OCI-LY7 (cell line): ENCODE results near the gene CFAP99.

Experiments
- CTCF ChIP-seq: fragments of 200-600 bp; sonication (generic); conservative IDR thresholded peaks from 2 replicates; pipeline ENCODE4 v1.5.1; 2014; ENCODE audit warnings: mild to moderate bottlenecking, antibody characterized with exemption, low read length, moderate library complexity, mixed read lengths
- EZH2phosphoT487 ChIP-seq: fragments of 200-600 bp; sonication (generic); IDR thresholded peaks from 2 replicates; pipeline ENCODE4 v1.6.1; 2018; ENCODE audit warnings: low read depth, borderline replicate concordance, mild to moderate bottlenecking, mixed run types, antibody characterized with exemption, low read length, moderate library complexity, mixed read lengths

GRCh38 chr4:2485956-2486355 is 67.2 kb downstream of the CFAP99 start:
- TF ChIP-seq CTCF (no peak), EZH2phosphoT487 (no peak)
